Activated CD8-positive, alpha-beta T cell treated with anti-CD3 and anti-CD28 coated beads for 36 hours (primary cell): ENCODE data around the gene GGA3. TPM values are rescaled to one million over a fixed set of nuclear protein-coding genes. Genes with fewer than 3 reads are reported as not detected.

ENCODE experiments used
- ATAC-seq: fragments of 200-7000 bp; cut with Tn5 transposase; one replicate; pipeline ENCODE4 v1.10.0; 2021; ENCODE audit warnings: mild to moderate bottlenecking, moderate library complexity
- CTCF ChIA-PET: fragments of 350-600 bp; sonication (Branson Sonifier 250); formaldehyde crosslinking; loops from one replicate; lab custom pipeline; 2021; ENCODE audit warnings: antibody characterized with exemption; lab: Charles Lee
- POLR2A ChIA-PET: fragments of 350-600 bp; sonication (Branson Sonifier 250); formaldehyde crosslinking; loops from one replicate; lab custom pipeline; 2021; ENCODE audit warnings: antibody characterized with exemption; lab: Charles Lee
- DNase-seq: peaks from one replicate; pipeline ENCODE4 v3.0.0-alpha.2; 2020
- H3K27ac Mint-ChIP-seq: one replicate; pipeline ENCODE4 v1.8.0; 2021; ENCODE audit warnings: mild to moderate bottlenecking, mixed read lengths
- H3K27me3 Mint-ChIP-seq: one replicate; pipeline ENCODE4 v1.8.0; 2021; ENCODE audit warnings: mixed read lengths
- H3K36me3 Mint-ChIP-seq: one replicate; pipeline ENCODE4 v1.8.0; 2021; ENCODE audit warnings: low read depth, mixed read lengths
- H3K4me1 Mint-ChIP-seq: one replicate; pipeline ENCODE4 v1.8.0; 2021; ENCODE audit warnings: low read depth, mixed read lengths
- H3K4me3 Mint-ChIP-seq: one replicate; pipeline ENCODE4 v1.8.0; 2021; ENCODE audit warnings: mild to moderate bottlenecking, moderate library complexity, mixed read lengths
- H3K9me3 Mint-ChIP-seq: one replicate; pipeline ENCODE4 v1.8.0; 2021; ENCODE audit warnings: mixed read lengths
- intact Hi-C: fragments of 100-400 bp; cut with micrococcal nuclease; formaldehyde crosslinking; loops from one replicate; pipeline ENCODE4 v1.10.0; 2022
- total RNA-seq, 2 experiments: library from RNA; stranded (reverse); gene quantifications; one replicate each; pipeline ENCODE4 v1.2.3, GENCODE V29; 2021
- TF ChIP-seq, protein P1 (sequence below): fragments of 200-600 bp; IDR thresholded peaks from one replicate; pipeline ENCODE4 v1.8.0; 2022; ENCODE audit warnings: antibody characterized with exemption, mild to moderate bottlenecking

The GGA3 gene
- total RNA-seq, 2 experiments from 2014 or later, result 65.5 to 65.8 TPM

GRCh38 chr17:75238020-75238580, 23.3 kb downstream of the GGA3 start:
- Mint-ChIP-seq H3K36me3 (peaks cover 48% of the 10 kb centered on the region), H3K27me3 (no peaks in the 10 kb centered on the region), H3K9me3 (no peaks in the 10 kb centered on the region), H3K4me3 (no peak overlapping the region), H3K27ac (peak overlapping the region; percentile 13), H3K4me1 (peaks cover 30% of the 10 kb centered on the region)
- TF ChIP-seq, protein P1, sequence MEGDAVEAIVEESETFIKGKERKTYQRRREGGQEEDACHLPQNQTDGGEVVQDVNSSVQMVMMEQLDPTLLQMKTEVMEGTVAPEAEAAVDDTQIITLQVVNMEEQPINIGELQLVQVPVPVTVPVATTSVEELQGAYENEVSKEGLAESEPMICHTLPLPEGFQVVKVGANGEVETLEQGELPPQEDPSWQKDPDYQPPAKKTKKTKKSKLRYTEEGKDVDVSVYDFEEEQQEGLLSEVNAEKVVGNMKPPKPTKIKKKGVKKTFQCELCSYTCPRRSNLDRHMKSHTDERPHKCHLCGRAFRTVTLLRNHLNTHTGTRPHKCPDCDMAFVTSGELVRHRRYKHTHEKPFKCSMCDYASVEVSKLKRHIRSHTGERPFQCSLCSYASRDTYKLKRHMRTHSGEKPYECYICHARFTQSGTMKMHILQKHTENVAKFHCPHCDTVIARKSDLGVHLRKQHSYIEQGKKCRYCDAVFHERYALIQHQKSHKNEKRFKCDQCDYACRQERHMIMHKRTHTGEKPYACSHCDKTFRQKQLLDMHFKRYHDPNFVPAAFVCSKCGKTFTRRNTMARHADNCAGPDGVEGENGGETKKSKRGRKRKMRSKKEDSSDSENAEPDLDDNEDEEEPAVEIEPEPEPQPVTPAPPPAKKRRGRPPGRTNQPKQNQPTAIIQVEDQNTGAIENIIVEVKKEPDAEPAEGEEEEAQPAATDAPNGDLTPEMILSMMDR, result no peak
- DNase-seq, result no peak
- ChIA-PET CTCF (interaction anchor here (0.6 to 6.5 kb wide), 12 partner anchors 9 to 174 kb away, joined by 3 to 75 read pairs (median 12); partner anchors contain the start of genes GGA3 and MRPS7), POLR2A (interaction anchor here (0.7 to 6.9 kb wide), 5 partner anchors 23 to 168 kb away, joined by 3 to 50 read pairs (median 4); partner anchors contain the start of genes GGA3, MIF4GD and MRPS7)
- intact Hi-C loops, result no loop called here
- ATAC-seq, result no peak

DNA sequence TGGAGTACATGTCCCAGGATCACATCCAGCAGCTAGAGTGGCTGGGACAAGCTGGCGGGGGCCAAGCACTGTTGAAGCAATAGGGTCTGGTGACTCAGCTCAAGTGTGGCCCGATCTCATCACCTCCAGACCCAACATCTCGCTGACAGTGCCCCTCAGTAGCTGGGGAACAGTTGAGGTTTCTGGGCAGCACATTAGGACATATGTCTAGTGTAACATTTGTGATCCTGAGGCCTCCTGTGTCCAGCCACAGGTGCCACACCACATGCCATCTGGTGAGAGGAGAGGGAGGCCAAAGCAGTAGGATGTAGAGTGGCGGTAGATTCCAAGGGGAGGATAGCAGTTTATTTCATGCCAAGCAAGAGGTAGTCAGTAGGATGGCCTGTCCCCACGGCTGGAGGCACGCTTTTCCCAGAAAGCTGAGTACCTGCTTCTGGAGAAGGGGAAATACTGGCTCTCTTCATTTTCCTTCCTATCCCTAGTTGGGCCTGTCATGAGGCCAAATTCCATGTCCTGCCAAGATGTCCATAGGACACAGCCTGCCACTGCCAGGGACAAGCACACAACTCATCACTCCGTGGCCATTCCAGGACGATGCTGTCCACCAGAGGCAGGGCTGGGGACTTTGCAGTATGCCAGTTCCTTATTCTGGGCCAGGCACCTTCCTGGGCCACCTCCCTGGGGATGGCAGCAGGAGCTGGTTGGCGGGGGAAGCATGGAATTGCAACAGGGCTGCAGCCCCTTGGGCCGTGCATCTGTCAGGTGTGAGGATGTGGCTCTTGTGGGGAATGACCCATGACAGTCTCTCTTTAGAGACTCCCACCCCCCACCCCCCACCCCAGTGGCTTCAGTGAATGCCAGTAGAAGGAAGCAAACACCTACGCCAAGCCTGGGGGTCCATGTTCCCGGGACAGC, 24.0 kb downstream of the GGA3 start:
- Mint-ChIP-seq H3K27me3 (no peaks in the 10 kb centered on the region), H3K27ac (peak overlapping the region; percentile 61), H3K9me3 (no peaks in the 10 kb centered on the region), H3K36me3 (peaks cover 50% of the 10 kb centered on the region), H3K4me3 (no peak overlapping the region), H3K4me1 (peaks cover 22% of the 10 kb centered on the region)
- POLR2A ChIA-PET, result interaction anchor here (1.0 to 6.9 kb wide), 5 partner anchors 9 to 169 kb away, joined by 3 to 50 read pairs (median 6); partner anchors contain the start of genes GGA3, MIF4GD and MRPS7
- CTCF ChIA-PET, result interaction anchor here (0.9 to 6.5 kb wide), 10 partner anchors 8 to 124 kb away, joined by 3 to 75 read pairs (median 11); partner anchors contain the start of genes GGA3 and MRPS7
- TF ChIP-seq, protein P1, result no peak
- DNase-seq, result no peak
- intact Hi-C loops, result no loop called here
- no peak for ATAC-seq

GRCh38 chr17:75232786-75233185, 28.6 kb downstream of the GGA3 start:
- H3K27me3 Mint-ChIP-seq, result no peaks in the 10 kb centered on the region
- intact Hi-C loops, result no loop called here
- peaks cover 39% of the 10 kb centered on the region for H3K36me3 Mint-ChIP-seq
- DNase-seq, result no peak
- CTCF ChIA-PET, result interaction anchor here (1.2 kb wide), 1 partner anchor 400 kb away, joined by 3 read pairs; the partner anchor contains the start of gene SMIM5
- no peak overlapping the region for H3K27ac Mint-ChIP-seq
- POLR2A ChIA-PET, result interaction anchor here (1.0 to 1.4 kb wide), 2 partner anchors 28 to 38 kb away, joined by 3 to 4 read pairs; partner anchors contain the start of gene MIF4GD
- H3K4me3 Mint-ChIP-seq, result no peak overlapping the region
- no peak for ATAC-seq
- no peaks in the 10 kb centered on the region for H3K4me1 Mint-ChIP-seq
- TF ChIP-seq, protein P1, result no peak
- H3K9me3 Mint-ChIP-seq, result no peaks in the 10 kb centered on the region

GRCh38 chr17:75231741-75232464, 29.5 kb downstream of the GGA3 start:
- Mint-ChIP-seq H3K27ac (no peak overlapping the region), H3K4me3 (no peak overlapping the region), H3K4me1 (no peaks in the 10 kb centered on the region), H3K27me3 (no peaks in the 10 kb centered on the region), H3K36me3 (peaks cover 38% of the 10 kb centered on the region), H3K9me3 (no peaks in the 10 kb centered on the region)
- ATAC-seq (no peak), DNase-seq (no peak)
- POLR2A ChIA-PET, result interaction anchor here (1.0 to 1.5 kb wide), 3 partner anchors 29 to 62 kb away, joined by 3 to 4 read pairs (median 4); partner anchors contain the start of gene MIF4GD
- CTCF ChIA-PET, result interaction anchor here (4.8 kb wide), 1 partner anchor 9 kb away, joined by 54 read pairs; no protein-coding TSS in a partner anchor
- TF ChIP-seq, protein P1, result no peak
- intact Hi-C loops, result no loop called here
